Mucosa of stomach (tissue), 1 donor: Measurements from ENCODE around the gene IPO7.
"Not testable (repeated sequence)": the region's sequence is repeated elsewhere in the genome, so short reads cannot be mapped to it uniquely, and the experiment has no call there.

Experiments
- H3K27me3 ChIP-seq: one replicate; pipeline ENCODE4 v1.7.0; 2013; ENCODE audit warnings: mild to moderate bottlenecking, low read length; ENCODE audit not compliant: control insufficient read depth, insufficient read depth
- H3K36me3 ChIP-seq: one replicate; pipeline ENCODE4 v1.7.0; 2013; ENCODE audit warnings: low read length; ENCODE audit not compliant: control insufficient read depth, insufficient read depth
- H3K4me1 ChIP-seq: one replicate; pipeline ENCODE4 v1.7.0; 2013; ENCODE audit warnings: mild to moderate bottlenecking, low read length; ENCODE audit not compliant: control insufficient read depth, insufficient read depth
- H3K4me3 ChIP-seq: one replicate; pipeline ENCODE4 v1.7.0; 2013; ENCODE audit warnings: low read length
- H3K9ac ChIP-seq: one replicate; pipeline ENCODE4 v1.7.0; 2013; ENCODE audit warnings: mild to moderate bottlenecking, low read length, moderate library complexity
- H3K9me3 ChIP-seq: one replicate; pipeline ENCODE4 v1.7.0; 2013; ENCODE audit warnings: mild to moderate bottlenecking, low read length, moderate library complexity; ENCODE audit not compliant: control insufficient read depth
- donor health status: Pancreatic carcinoma.

IPO7 gene

GRCh38 chr11:9377036-9377435 lies 7.4 kb upstream of the IPO7 start:
- H3K9me3 ChIP-seq: no peaks in the 10 kb centered on the region
- no peaks in the 10 kb centered on the region for H3K27me3 ChIP-seq
- no peak overlapping the region for H3K4me3 ChIP-seq
- no peaks in the 10 kb centered on the region for H3K36me3 ChIP-seq
- no peak overlapping the region for H3K9ac ChIP-seq
- H3K4me1 ChIP-seq: no peaks in the 10 kb centered on the region

GRCh38 chr11:9379041-9379440 lies 5.4 kb upstream of the IPO7 start:
- H3K36me3 ChIP-seq: no peaks in the 10 kb centered on the region
- no peak overlapping the region for H3K4me3 ChIP-seq
- H3K9me3 ChIP-seq: no peaks in the 10 kb centered on the region
- H3K4me1 ChIP-seq: no peaks in the 10 kb centered on the region
- H3K27me3 ChIP-seq: no peaks in the 10 kb centered on the region
- no peak overlapping the region for H3K9ac ChIP-seq

- H3K4me1 ChIP-seq: peaks cover 2% of the 10 kb centered on the region
- no peaks in the 10 kb centered on the region for H3K27me3 ChIP-seq
- no peak overlapping the region for H3K9ac ChIP-seq
- no peaks in the 10 kb centered on the region for H3K9me3 ChIP-seq
- H3K4me3 ChIP-seq: no peak overlapping the region
- no peaks in the 10 kb centered on the region for H3K36me3 ChIP-seq
Measured at GRCh38 chr11:9380773-9381172, 3.7 kb upstream of the IPO7 start.

- Histone ChIP-seq H3K4me3 (peak overlapping the region; percentile 92), H3K36me3 (no peaks in the 10 kb centered on the region), H3K4me1 (peaks cover 8% of the 10 kb centered on the region), H3K9ac (peak overlapping the region; percentile 89), H3K27me3 (no peaks in the 10 kb centered on the region), H3K9me3 (no peaks in the 10 kb centered on the region)
Measured at GRCh38 chr11:9385327-9385899, 961 bp downstream of the IPO7 start.

- Histone ChIP-seq H3K27me3 (no peaks in the 10 kb centered on the region), H3K9me3 (no peaks in the 10 kb centered on the region), H3K36me3 (no peaks in the 10 kb centered on the region), H3K4me1 (peaks cover 8% of the 10 kb centered on the region), H3K4me3 (no peak overlapping the region), H3K9ac (peak overlapping the region; percentile 89)
Measured at GRCh38 chr11:9386086-9386485, 1.6 kb downstream of the IPO7 start.

- Histone ChIP-seq H3K4me1 (peaks cover 8% of the 10 kb centered on the region), H3K27me3 (no peaks in the 10 kb centered on the region), H3K9me3 (no peaks in the 10 kb centered on the region), H3K4me3 (no peak overlapping the region), H3K36me3 (no peaks in the 10 kb centered on the region), H3K9ac (no peak overlapping the region)
Measured at GRCh38 chr11:9386901-9387300, 2.4 kb downstream of the IPO7 start.

- no peak overlapping the region for H3K9ac ChIP-seq
- no peaks in the 10 kb centered on the region for H3K36me3 ChIP-seq
- no peaks in the 10 kb centered on the region for H3K4me1 ChIP-seq
- H3K9me3 ChIP-seq: no peaks in the 10 kb centered on the region
- H3K4me3 ChIP-seq: no peak overlapping the region
- no peaks in the 10 kb centered on the region for H3K27me3 ChIP-seq
Measured at GRCh38 chr11:9396310-9396709, 11.9 kb downstream of the IPO7 start.

- no peak overlapping the region for H3K9ac ChIP-seq
- H3K4me3 ChIP-seq: no peak overlapping the region
- H3K9me3 ChIP-seq: no peaks in the 10 kb centered on the region
- H3K36me3 ChIP-seq: no peaks in the 10 kb centered on the region
- no peaks in the 10 kb centered on the region for H3K4me1 ChIP-seq
- no peaks in the 10 kb centered on the region for H3K27me3 ChIP-seq
Measured at GRCh38 chr11:9396752-9397151, 12.3 kb downstream of the IPO7 start.

GRCh38 chr11:9397746-9398680 lies 13.6 kb downstream of the IPO7 start:
- H3K9me3 ChIP-seq: no peaks in the 10 kb centered on the region
- no peaks in the 10 kb centered on the region for H3K27me3 ChIP-seq
- H3K36me3 ChIP-seq: no peaks in the 10 kb centered on the region
- no peak overlapping the region for H3K4me3 ChIP-seq
- no peak overlapping the region for H3K9ac ChIP-seq
- no peaks in the 10 kb centered on the region for H3K4me1 ChIP-seq

- Histone ChIP-seq H3K9ac (no peak overlapping the region), H3K4me1 (no peaks in the 10 kb centered on the region), H3K27me3 (no peaks in the 10 kb centered on the region), H3K9me3 (no peaks in the 10 kb centered on the region), H3K36me3 (no peaks in the 10 kb centered on the region), H3K4me3 (no peak overlapping the region)
Measured at GRCh38 chr11:9399466-9399865, 15.0 kb downstream of the IPO7 start.

GRCh38 chr11:9401884-9402283 lies 17.4 kb downstream of the IPO7 start:
- H3K4me1 ChIP-seq, H3K27me3 ChIP-seq, H3K9ac ChIP-seq, H3K4me3 ChIP-seq, H3K36me3 ChIP-seq, H3K9me3 ChIP-seq: not testable (repeated sequence)

- Histone ChIP-seq H3K36me3 (peaks cover 5% of the 10 kb centered on the region), H3K9ac (no peak overlapping the region), H3K9me3 (no peaks in the 10 kb centered on the region), H3K4me3 (no peak overlapping the region), H3K27me3 (no peaks in the 10 kb centered on the region), H3K4me1 (no peaks in the 10 kb centered on the region)
Measured at GRCh38 chr11:9428706-9429105, 44.3 kb downstream of the IPO7 start.
